ENCODE measurements around the gene METRNL.
"Not testable (repeated sequence)": the region's sequence is repeated elsewhere in the genome, so short reads cannot be mapped to it uniquely, and the experiment has no call there.

METRNL gene

GRCh38 chr17:83109793-83110645 is 30.6 kb downstream of the METRNL start:
- DNase-seq, result peak; percentile 14

- no peak for DNase-seq
These were observed 31.3 kb downstream of the METRNL start for GRCh38 chr17:83110735-83111134.

- DNase-seq, result no peak
These were observed 32.3 kb downstream of the METRNL start for GRCh38 chr17:83111516-83112282.

GRCh38 chr17:83113381-83113780 is 34.0 kb downstream of the METRNL start:
- no peak for DNase-seq

- DNase-seq, result no peak
These were observed 34.4 kb downstream of the METRNL start for GRCh38 chr17:83113792-83114191.

- DNase-seq, result no peak
These were observed 35.3 kb downstream of the METRNL start for GRCh38 chr17:83114706-83115105.

GRCh38 chr17:83115202-83115651 is 35.8 kb downstream of the METRNL start:
- DNase-seq, result no peak

- DNase-seq, result no peak
These were observed 36.4 kb downstream of the METRNL start for GRCh38 chr17:83115832-83116231.

GRCh38 chr17:83116311-83116771 is 36.9 kb downstream of the METRNL start:
- no peak for DNase-seq

GRCh38 chr17:83116783-83117555 is 37.6 kb downstream of the METRNL start:
- no peak for DNase-seq

GRCh38 chr17:83117583-83117982 is 38.2 kb downstream of the METRNL start:
- DNase-seq, result no peak

- DNase-seq, result no peak
These were observed 38.8 kb downstream of the METRNL start for GRCh38 chr17:83118071-83118841.

- DNase-seq, result no peak
These were observed 40.8 kb downstream of the METRNL start for GRCh38 chr17:83119987-83120864.

GRCh38 chr17:83121473-83121872 is 42.1 kb downstream of the METRNL start:
- DNase-seq, result not testable (repeated sequence)

GRCh38 chr17:83121921-83122820 is 42.8 kb downstream of the METRNL start:
- DNase-seq, result no peak

- no peak for DNase-seq
These were observed 43.4 kb downstream of the METRNL start for GRCh38 chr17:83122834-83123233.

- no peak for DNase-seq
These were observed 44.7 kb downstream of the METRNL start for GRCh38 chr17:83123896-83124801.

- no peak for DNase-seq
These were observed 45.6 kb downstream of the METRNL start for GRCh38 chr17:83124871-83125514.
